HG03521 (cell line): ENCODE measurements around the gene CD8A.
"Not testable (repeated sequence)": the region's sequence is repeated elsewhere in the genome, so short reads cannot be mapped to it uniquely, and the experiment has no call there.

ENCODE experiments used
- ATAC-seq: cut with Tn5 transposase; IDR thresholded peaks from one replicate; pipeline ENCODE4 v1.9.1; 2021; ENCODE audit warnings: mild to moderate bottlenecking, moderate library complexity; ENCODE audit not compliant: unreplicated experiment

CD8A gene

GRCh38 chr2:86790676-86791572 lies at the start of gene CD8A:
TSS of gene CD8A (minus strand) at chr2:86790913. CDS start at chr2:86790825, 88 bp downstream.
- ATAC-seq = no peak

DNA sequence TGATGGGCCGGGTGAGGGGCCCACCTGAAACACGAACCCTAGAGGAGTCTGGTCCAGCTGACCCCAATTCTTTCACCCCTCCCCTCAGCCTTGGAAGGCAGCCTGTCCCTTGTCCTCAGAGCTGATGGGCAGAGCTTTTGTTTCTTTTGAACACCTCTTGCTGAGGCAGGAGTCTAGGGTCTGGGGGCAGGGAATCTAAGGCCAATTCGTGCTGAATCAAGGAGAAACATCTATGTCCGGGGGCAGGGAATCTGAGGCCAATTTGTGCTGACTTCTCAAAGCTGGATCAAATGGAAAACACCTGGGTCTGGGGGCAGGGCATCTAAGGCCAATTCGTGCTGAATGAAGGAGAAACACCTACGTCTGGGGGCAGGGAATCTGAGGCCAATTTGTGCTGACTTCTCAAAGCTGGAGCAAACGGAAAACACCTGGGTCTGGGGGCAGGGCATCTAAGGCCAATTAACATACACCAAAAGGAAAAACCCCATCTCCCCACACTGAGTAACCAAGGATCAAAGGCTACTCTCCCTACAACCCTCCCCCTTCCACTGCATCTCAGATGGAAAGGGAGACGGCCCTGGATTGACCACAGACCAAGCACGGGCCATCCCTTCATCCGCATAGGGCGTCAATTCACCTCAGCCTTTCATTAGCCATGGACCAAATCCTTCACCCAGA lies 49.3 kb upstream of the CD8A start:
- not testable (repeated sequence) for ATAC-seq

DNA sequence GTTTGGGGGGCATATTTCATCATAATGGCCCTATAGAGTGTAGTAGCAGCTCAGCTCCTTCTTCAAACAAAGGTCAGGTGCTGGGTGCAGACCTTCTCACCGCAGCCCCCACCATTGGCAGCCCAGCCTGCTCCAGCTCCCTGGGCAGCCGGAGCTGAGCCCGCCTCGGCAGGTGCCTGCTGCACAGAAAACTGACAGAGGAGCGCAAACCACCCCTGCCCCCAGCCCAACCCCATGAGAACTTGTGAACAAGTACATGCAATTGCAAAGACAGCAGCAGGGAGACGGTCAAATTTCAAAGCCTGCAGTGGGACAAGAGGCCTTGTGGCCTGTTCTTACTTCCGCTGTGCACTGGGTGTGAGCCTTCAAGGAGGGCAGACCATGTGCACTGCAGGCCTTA lies 48.7 kb upstream of the CD8A start:
- ATAC-seq = not testable (repeated sequence)

- not testable (repeated sequence) for ATAC-seq
Observed at GRCh38 chr2:86837714-86838113, 47.0 kb upstream of the CD8A start.

- not testable (repeated sequence) for ATAC-seq
Observed at GRCh38 chr2:86836915-86837695, 46.4 kb upstream of the CD8A start.

GRCh38 chr2:86835548-86835889 lies 44.8 kb upstream of the CD8A start:
- ATAC-seq = not testable (repeated sequence)

- no peak for ATAC-seq
Observed at GRCh38 chr2:86833315-86833714, 42.6 kb upstream of the CD8A start.

GRCh38 chr2:86832334-86833096 lies 41.8 kb upstream of the CD8A start:
- ATAC-seq = no peak

DNA sequence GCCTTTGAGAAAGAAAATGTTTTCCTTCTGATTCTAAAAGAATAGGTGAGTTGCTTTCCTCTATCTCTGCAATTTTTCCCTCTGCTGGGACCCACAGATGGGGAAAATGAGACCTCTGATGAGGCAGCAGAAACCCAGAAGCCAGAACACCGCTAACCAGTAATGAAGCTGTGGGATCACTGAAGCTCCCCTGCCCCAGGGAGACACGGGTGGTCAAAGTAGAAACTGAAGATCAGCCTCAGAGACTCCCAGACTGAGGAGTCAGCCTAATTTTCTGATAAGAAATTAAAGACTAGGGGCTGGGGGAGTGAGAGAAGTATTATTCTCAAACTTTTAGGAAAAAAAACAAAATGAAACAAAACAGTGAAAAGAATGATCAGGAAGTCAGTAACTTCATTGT lies 40.8 kb upstream of the CD8A start:
- ATAC-seq = no peak

DNA sequence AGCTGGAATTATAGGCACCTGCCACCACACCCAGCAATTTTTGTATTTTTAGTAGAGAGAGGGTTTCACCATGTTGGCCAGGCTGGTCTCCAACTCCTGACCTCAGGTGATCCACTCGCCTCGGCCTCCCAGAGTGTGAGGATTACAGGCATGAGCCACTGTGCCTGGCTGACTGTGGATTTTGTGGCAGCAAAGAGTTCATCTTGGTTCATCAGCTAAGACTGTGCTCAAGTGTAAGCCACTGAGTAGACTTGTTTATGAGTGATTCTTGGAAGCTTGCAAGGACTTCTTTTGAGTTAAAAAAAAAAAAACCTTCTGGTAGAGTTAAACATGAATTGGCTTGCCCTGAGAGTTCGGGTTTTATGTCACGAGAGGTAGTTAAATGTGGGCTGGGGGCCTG lies 36.2 kb upstream of the CD8A start:
- ATAC-seq = no peak

DNA sequence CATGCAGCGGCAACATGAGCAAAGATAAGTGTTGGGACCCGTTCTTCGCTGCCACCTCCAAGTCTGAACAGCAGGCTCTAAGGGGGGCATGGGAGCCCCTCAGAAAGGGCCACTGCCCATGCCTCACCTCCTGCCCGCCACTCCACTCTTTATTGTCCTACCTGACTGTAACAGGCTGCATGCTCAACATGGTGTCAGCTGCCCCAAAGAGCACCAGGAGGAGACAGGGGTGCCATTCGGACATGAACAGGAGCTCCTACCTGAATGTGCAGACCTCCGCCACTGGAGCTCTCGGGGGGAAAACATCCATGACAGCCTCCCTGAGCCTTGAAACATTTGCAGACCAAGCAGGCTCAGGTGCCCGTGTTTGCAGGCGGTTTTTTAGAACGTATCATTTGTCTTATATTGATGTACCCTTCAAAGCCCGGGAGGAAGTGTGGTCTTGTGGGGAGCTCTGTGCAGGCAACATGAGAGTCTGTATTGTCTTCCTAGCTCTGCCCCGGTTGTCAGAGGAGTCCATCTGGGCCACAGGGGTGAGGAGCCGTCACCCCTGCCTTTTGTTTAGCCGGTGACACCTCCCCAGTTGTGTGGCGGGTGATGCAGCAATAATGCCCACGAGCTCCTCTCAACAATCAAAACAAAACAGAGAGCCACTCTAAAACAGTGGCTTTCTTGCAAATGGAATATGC lies 35.1 kb upstream of the CD8A start:
- ATAC-seq = no peak

GRCh38 chr2:86825036-86825692 lies 34.5 kb upstream of the CD8A start:
- ATAC-seq = no peak

DNA sequence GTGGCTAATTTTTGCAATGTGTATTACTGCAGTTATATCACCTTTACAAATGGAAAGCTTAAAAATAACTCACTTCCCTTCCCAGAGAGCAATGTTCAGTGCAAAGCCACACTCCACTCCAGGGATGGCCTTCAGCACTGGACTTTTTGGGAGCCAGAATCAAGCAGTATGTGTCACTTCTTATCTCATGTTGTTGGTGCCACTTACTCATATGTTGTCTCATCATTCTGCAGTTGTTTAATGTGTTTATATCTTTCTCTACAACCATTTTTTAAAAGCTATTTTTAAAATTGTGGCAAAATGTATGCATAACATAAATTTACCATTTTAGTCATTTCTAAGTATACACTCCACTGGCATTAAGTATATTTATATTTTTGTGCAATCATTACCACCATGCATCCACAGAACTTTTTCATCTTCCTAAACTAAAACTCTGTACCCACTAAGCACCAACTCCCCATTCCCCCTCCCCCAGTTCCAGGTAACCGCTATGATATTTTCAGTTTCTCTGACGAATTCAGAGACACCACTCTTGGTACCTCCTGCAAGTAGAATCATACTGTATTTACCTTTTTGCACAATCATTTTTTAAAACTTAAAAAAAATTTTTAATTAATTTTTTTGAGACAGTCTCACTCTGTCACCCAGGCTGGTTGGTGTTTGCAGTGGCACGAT lies 32.1 kb upstream of the CD8A start:
- ATAC-seq = no peak

DNA sequence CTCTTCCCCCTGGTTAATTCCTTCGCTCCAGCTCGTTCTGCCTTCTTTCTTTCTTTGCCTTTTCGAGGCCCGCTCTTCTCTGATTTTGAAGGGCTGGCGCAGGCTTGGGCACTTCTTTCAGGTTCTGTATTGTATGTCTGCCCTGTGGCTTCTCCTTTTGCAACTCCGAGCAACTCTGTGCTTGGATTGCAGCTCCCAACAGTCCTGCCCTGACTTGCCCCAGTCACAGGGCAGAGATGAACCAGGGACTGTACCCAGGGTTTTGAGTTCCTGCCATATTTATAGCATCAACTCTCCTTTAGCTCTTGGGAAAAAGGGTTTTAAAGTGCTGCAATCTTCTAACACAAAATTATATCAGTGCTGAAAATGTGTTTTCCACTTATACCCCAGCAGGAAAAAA lies 31.1 kb upstream of the CD8A start:
- ATAC-seq = no peak

DNA sequence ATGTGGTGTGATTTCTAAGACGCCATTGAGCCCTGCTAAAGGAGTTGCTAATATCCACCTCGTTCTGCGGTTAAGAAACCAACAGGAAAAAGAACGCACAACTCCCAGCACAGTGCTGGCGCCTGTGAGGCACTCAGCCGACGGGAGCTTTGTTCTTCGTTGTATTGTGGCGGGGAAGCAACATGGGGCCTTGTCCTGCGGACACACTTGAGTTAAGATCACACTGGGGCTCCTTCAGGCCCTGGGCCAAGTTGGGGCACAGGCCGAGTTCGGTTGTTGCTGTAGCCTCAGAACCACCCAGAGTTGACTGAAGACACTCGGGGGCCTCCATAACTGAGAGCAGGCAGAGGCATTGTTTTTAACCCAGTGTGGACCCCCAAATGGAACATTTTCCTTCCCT lies 30.6 kb upstream of the CD8A start:
- ATAC-seq = no peak

DNA sequence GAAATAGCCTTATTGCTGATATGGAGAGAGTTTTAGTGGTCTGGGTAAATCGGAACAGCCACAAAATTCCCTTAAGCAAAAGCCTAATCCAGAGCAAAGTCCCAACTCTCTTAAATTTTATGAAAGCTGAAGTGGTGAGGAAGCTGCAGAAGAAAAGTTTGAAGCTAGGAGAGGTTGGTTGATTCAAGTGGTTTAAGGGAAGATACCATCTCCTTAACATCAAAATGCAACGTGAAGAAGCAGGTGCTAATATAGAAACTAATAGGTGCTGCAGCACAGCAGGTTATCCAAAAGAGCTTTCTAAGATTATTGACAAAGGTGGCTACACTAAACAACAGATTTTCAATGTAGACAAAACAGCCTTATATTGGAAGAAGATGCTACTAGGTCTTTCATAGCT lies 28.2 kb upstream of the CD8A start:
- ATAC-seq = no peak

DNA sequence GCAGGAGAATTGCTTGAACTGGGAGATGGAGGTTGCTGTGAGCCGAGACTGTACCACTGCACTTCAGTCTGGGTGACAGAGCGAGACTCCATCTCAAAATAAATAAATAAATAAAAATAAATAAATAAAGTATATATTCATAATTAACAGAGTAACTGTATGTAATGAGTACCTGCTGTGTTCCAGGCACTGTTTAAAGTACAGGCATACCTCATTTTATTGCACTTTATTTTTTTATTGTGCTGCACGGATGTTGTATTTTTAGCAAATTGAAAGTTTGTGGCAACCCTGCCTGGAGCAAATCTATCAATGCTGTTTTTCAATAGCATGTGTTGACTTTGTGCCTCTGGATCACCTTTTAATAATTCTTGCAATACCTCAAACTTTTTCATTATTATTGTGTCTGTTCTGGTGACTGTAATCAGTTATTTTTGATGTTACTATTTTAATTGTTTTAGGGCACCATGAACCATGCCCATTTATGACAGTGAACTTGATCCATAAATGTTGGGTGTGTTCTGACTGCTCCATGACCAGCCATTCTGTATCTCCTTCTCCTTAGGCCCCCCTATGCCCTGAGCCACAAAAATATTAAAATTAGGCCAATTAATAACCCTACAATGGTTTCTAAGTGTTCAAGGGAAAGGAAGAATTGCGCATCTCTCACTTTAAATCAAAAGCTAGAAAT lies 27.5 kb upstream of the CD8A start:
- no peak for ATAC-seq

GRCh38 chr2:86815611-86816010 lies 24.9 kb upstream of the CD8A start:
- ATAC-seq = no peak
